Thyroid gland (tissue), 4 donors: ENCODE measurements around the gene DUSP15.

ENCODE experiments used
- CTCF ChIP-seq, 6 experiments: fragments of 200-600 bp in 3 of 6; fragments of 450-650 bp in 3 of 6; sonication (generic) in 3 of 6; IDR thresholded peaks; one replicate each; pipeline ENCODE4 v1.5.1; 2016 to 2019; ENCODE audit warnings: antibody characterized with exemption in 6 of 6, mild to moderate bottlenecking in 2 of 6, inconsistent platforms in 1 of 6, moderate library complexity in 1 of 6
- POLR2A ChIP-seq, 2 donors: fragments of 450-650 bp; IDR thresholded peaks; one replicate each; pipeline ENCODE4 v1.6.1; 2017; ENCODE audit warnings: antibody characterized with exemption in 2 of 2, mild to moderate bottlenecking in 2 of 2, moderate library complexity in 1 of 2

GRCh38 chr20:31869673-31869941, 720 bp downstream of the DUSP15 start:
- TF ChIP-seq CTCF (IDR thresholded peaks at IDR 0.05), result no peak
- TF ChIP-seq POLR2A (IDR thresholded peaks at IDR 0.05), result no peak
